ENCODE measurements around the gene PP2D1.
"Not testable (repeated sequence)": the region's sequence is repeated elsewhere in the genome, so short reads cannot be mapped to it uniquely, and the experiment has no call there.

Gene PP2D1

GRCh38 chr3:20039765-20040547, 27.9 kb upstream of the PP2D1 start, which contains the start of gene KAT2B:
Gene KAT2B, plus strand, starts transcription at chr3:20040446. Its CDS starts 32 bp downstream, at chr3:20040478.
- peak; percentile 29 for DNase-seq

- no peak for DNase-seq
Measured at GRCh38 chr3:20039466-20039764, 27.4 kb upstream of the PP2D1 start.

GRCh38 chr3:20038699-20039465, 26.8 kb upstream of the PP2D1 start:
- no peak for DNase-seq

GRCh38 chr3:20037255-20037996, 25.4 kb upstream of the PP2D1 start:
- DNase-seq: no peak

DNA sequence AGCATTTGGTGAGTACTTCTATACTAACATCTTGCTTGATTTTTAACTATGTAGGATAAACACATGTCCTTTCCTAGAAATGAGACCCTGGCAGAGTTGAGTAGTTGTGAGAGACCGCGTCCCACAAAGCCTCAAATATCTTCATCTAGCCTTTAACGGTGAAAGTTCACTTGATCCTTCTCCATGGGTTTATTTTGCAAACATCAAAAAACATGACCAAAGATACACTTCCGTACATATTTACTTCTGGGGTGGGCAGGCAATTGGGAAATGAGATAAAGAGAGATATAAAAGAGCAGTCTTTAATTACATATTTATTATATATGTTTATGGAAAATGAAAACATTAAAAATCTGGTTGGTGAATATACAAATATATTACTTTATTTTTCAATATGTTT, 23.0 kb upstream of the PP2D1 start:
- no peak for DNase-seq

GRCh38 chr3:20031939-20032338, 19.9 kb upstream of the PP2D1 start:
- not testable (repeated sequence) for DNase-seq

GRCh38 chr3:20028905-20029331, 16.9 kb upstream of the PP2D1 start:
- DNase-seq: no peak

GRCh38 chr3:20027136-20027535, 15.1 kb upstream of the PP2D1 start:
- DNase-seq: no peak

DNA sequence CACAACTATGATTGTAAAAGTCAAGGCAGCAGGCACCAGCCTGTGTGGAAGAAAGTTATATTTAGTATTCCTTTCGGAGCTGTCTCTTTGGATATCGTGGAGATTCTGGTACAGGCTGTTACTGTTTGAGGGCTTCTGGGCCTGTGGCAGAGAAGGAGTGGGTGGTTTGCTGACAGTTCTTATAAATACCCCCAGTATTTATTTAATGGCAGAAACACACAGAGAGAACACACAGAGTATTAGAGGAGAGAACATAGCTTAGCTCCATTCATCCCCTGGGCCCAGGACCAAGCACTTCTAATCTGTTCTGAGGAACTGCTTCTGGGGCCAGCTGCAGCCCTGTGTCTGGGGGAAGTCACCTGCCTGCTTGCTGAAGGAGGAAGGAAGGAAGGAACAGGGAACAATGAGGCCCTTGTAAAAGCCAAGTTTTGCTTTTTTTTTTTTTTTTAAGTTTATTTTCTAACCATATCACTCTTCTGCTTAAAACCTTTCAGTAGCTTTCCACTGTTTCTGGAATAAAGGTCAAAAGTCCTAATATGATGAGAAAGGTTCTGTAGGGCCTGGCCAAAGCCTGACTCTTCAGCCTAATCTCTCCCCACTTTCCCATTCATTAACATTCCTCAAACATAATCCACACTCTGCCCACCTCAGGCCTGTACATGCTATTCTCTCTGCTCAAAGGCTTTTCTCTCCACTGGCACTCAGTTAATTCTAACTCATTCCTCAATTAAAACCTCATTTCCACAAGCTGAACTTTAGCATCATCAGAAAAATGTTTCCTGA, 11.8 kb upstream of the PP2D1 start:
- DNase-seq: no peak

- no peak for DNase-seq
Measured at GRCh38 chr3:20022954-20023622, 11.0 kb upstream of the PP2D1 start.

DNA sequence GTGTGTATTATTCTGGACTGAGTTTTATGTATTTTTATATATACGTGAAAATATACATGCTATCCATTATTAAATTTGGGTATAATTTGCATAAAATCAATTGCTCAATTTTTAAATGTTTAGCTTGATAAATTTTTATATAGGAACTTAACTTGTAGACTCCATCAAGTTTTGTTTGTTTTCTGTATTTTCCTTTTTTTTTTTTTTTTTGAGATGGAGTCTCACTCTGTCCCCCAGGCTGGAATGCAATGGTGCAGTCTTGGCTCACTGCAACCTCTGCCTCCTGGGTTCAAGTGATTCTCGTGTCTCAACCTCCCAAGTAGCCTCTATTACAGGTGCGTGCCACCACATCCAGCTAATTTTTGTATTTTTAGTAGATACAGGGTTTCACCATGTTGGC, 4.0 kb upstream of the PP2D1 start:
- DNase-seq: not testable (repeated sequence)

DNA sequence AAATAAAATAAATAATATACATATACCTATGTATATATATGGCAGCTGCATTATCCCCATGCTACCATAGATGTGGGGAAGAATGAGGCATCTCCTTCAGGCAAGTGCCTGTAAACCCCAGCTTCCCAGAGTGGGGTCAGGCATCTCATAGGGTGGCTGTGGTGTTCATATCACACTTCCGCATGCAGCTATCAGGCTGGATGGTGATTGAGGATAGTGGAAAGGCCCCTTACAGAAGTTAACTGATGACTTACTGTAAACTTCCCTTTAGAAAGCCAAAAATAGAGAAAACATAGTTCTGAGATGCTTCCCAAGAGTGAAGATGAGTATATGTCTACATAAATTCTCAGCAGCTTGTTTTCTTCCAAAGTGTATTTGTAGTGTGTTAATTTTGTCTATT, 3.5 kb upstream of the PP2D1 start:
- DNase-seq: no peak

GRCh38 chr3:20013396-20013795, 1.3 kb upstream of the PP2D1 start:
- DNase-seq: no peak

DNA sequence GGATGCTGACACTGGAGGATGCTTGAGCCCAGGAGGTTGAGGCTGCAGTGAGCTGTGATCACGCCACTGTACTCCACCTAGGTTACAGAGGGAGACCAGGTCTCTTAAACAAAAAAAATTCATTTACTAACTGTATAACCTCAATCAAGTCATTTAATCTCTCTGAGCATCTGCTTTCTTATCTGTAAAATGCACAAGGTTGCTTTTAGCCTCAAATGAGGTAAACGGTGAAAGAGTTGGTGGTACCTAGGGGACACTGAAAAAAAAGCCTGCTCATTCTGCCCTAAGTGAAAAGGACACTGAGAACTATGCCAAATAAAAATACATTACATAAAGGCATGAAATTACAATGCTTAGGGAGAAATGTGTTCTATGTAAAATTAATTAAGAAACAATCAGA, 3.4 kb downstream of the PP2D1 start:
- DNase-seq: no peak

DNA sequence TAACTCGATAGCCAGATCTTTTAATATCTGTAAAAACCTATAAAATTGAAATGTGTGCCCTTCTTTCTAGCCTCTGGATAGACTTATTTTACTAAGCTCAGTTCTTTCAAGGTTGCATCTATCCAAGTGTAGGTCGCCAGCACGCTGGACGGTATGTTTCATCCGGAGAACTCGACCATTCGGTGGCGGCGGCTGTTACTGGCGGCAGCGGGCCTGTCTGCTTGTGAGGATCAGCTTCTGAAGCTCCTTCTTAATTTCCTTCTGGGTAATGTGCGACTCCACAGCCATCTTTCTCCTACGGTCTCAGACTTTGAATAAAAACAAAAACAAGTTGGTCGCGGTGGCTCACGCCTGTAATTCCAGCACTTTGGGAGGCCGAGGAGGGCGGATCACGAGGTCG, 4.1 kb downstream of the PP2D1 start:
- DNase-seq: no peak

DNA sequence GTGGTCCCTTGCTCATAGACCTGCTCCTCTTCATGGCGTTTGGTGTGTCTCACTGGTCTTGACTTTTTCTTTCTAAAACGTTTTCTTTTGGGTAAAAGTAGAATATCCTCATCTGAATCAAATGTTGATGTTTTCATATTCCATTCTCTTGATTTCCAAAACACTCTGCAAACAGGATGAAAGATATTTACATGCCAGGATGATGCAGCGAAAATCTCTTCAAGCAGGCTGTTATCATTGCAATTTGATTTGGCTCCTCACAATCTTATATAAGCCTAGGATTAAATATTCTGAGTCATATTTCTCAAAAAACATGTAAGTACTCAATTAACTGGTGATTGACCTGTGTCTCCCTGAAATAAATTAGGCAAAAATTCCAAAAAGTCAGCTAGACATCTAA, 10.1 kb downstream of the PP2D1 start:
- DNase-seq: no peak

- DNase-seq: no peak
Measured at GRCh38 chr3:19997502-19997901, 14.6 kb downstream of the PP2D1 start.

DNA sequence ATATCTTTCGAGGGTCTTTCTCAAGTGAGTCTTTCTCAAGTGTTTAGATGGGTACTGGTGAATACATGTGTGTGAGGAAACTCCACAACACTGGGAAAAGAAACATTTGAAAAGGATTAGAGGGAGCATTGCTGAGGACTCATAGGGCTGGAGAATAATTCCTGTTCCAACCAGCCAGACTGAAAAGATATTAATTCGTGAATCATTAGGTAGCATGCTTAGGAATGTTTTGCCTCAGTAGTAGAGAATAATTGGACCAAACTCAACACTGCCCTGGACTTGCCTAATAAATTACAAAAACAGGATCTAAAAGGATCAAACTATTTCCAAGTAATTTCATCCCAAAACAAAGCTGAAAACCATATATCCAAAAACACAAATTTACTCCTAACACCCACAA, 17.3 kb downstream of the PP2D1 start:
- DNase-seq: no peak

GRCh38 chr3:19988904-19989303, 23.2 kb downstream of the PP2D1 start:
- not testable (repeated sequence) for DNase-seq

DNA sequence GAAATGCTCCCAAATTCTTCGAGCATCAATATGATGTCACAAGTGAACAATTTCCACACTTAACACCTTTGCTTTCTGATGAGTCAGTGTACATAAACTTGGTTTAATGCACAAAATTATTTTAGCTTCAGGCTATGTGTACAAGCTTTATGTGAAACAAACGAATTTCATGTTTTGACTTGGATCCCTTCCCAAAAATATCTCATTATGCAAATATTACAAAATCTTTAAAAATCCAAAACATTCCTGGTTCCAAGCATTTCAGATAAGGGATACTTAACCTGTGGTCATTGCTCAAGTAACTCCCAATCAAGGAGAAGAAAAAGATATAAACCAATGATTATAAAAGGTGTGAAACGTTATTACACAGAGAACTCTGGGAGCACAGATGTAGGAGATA, 40.0 kb downstream of the PP2D1 start:
- no peak for DNase-seq

GRCh38 chr3:19970327-19970726, 41.7 kb downstream of the PP2D1 start:
- DNase-seq: no peak

GRCh38 chr3:19967812-19968211, 44.3 kb downstream of the PP2D1 start:
- no peak for DNase-seq

Data from NCI-H524 treated with DMSO at 0.1 percent for 48 hours (cell line).